Epithelial cell of esophagus (primary cell): ENCODE measurements around the gene KRT12.

ENCODE experiments used
- DNase-seq: peaks from one replicate; pipeline ENCODE4 v3.0.0; 2010; ENCODE audit warnings: low read depth
- H3K4me3 ChIP-seq: 2 replicates; pipeline ENCODE4 v1.5.1; 2011; ENCODE audit warnings: mild to moderate bottlenecking, low read length, control low read depth
- CTCF ChIP-seq: IDR thresholded peaks from 2 replicates; pipeline ENCODE4 v1.5.1; 2011; ENCODE audit warnings: low read depth, mild to moderate bottlenecking, low read length, control low read depth, inconsistent platforms; ENCODE audit not compliant: insufficient read depth; ENCODE audit errors: missing control alignments

KRT12 gene

DNA sequence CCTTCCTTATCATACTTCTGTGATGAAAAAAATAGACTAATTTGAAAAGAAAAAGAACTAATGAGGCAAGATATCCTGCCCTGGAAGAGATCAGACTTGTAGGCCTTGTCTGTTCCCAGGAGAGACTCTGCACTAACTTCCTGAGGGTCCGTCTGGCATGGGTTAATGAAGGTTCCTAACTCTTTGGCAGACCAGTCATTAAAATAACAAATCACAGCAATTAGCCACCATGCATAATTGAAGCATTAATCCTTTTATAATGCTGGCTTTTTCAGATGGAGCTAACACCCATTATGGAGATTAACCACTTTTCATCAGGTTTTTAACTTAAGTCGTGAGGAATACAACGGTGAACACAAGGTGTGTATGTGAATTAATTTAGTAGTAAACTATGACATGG lies 34.2 kb downstream of the KRT12 start:
- no peak for TF ChIP-seq CTCF
- DNase-seq, result no peak
- H3K4me3 ChIP-seq, result no peak overlapping the region

DNA sequence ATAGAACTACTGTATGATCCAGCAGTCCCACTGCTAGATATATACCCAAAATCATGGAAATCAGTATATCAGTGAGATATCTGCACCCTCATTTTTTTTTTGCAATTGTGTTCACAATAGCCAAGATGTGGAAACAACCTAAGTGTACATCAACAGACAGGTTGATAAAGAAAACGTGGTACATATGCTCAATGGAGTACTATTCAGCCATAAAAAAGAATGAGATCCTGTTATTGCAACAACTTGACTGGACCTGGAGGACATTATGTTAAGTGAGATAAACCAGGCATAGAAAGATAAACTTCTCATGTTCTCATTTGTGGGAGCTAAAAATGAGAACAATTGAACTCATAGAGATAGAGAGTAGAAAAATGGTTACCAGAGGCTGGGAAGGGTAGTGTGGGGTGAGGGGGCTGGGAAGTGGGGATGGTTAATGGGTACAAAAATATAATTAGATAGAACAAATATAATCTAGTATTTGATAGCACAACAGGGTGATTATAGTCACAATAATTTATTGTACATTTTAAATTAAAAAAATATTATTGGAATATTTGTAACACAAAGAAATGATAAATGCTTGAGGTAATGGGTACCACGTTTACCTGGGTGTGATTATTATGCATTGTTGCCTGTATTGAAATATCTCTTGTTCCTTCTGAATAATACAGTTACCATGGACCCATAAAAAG lies 36.8 kb downstream of the KRT12 start:
- no peak for TF ChIP-seq CTCF
- no peak for DNase-seq
- H3K4me3 ChIP-seq, result no peak overlapping the region

GRCh38 chr17:40828454-40829044 lies 38.5 kb downstream of the KRT12 start:
- no peak overlapping the region for H3K4me3 ChIP-seq
- no peak for TF ChIP-seq CTCF
- DNase-seq, result no peak

DNA sequence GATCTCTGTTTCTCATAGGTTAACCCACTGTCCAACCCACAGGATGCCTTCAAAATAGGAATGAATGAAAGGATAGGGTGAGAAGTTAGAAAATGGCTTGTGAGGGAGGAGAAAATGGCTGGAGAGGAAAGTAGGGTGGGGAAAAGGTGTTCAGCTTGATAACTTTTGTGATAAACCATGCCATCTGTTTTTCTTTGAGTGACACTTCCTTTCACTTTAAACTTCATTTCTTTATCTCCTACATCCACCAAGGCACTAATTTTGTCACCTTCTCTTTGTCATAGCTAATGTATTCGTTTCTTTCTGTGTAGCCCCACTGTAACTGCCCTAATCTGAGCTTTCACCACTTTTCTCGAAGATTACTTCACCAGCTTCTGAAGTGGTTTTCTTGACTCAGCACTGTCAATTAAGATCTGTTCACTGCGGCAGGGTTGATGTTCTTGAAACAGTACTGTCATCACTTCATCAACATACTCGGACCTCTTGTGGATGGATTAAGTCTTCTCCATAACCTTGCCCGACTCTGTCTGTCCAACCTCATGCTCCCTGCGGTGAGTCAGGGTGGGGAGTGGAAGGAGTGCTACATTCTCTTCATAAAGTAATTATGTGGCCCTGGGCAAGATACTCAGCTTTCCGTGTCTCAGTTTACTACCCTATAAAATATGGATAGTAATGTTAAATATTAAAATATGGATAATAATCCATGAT lies 39.1 kb downstream of the KRT12 start:
- no peak overlapping the region for H3K4me3 ChIP-seq
- no peak for TF ChIP-seq CTCF
- DNase-seq, result peak; percentile 77

GRCh38 chr17:40825599-40825998 lies 41.4 kb downstream of the KRT12 start:
- no peak for DNase-seq
- TF ChIP-seq CTCF, result no peak
- H3K4me3 ChIP-seq, result no peak overlapping the region

DNA sequence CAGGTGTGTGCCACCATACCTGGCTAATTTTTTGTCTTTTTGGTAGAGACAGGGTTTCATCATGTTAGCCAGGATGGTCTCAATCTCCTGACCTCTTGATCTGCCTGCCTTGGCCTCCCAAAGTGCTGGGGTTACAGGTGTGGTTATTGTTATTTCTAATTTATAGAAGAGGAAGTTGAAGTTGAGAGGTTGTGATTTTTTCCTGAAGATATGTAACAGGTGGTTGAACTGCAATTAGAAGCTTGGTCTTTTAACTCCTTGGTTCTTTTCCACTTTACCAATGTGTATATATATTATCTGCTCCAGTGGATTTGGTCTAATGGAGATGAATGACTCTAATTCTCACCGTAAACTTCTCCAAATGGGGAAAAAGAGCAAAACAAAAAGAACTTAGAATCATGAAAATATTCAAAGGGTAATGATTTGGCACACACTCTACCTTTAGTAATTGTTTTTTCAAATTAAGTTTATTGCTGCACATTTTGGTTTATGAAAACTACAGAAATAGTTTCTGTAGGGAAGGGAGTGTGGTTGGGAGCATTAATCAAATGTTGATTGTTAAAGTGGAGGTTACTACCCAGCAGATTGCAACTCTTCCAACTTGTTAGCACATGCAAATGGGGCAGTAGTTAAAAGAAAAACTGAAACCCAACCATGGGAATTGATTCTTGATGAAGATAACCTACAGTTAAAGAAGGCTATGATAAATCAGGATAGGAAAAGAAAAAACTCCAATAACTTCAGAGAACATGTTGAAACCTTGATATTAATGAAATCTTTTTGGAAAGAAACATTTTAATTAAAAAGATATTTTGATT lies 42.8 kb downstream of the KRT12 start:
- TF ChIP-seq CTCF, result no peak
- no peak overlapping the region for H3K4me3 ChIP-seq
- DNase-seq, result peak; percentile 16
